Caco-2 (cell line): Measurements from ENCODE around the gene NOS1AP. TPM values are rescaled to one million over a fixed set of nuclear protein-coding genes. Genes with fewer than 3 reads are reported as not detected.

Experiments used
- BruUV-seq: library from RNA; stranded (reverse); fragments of 400-500 nt; replicated peaks from 2 replicates; lab custom pipeline; 2021; lab: Mats Ljungman, UMichigan
- CTCF ChIA-PET: fragments of 300-600 bp; sonication (Branson Sonifier 250); formaldehyde crosslinking; loops from one replicate; lab custom pipeline; 2022; ENCODE audit warnings: antibody characterized with exemption; lab: Charles Lee
- POLR2A ChIA-PET: fragments of 300-600 bp; sonication (Branson Sonifier 250); formaldehyde crosslinking; loops from one replicate; lab custom pipeline; 2022; ENCODE audit warnings: antibody characterized with exemption; lab: Charles Lee
- DNase-seq, 2 experiments: peaks; one replicate each; pipeline versions ENCODE4 v3.0.0 to v3.0.0-alpha.2; 2020 to 2022
- H3K27me3 ChIP-seq: replicated peaks from 2 replicates; pipeline ENCODE4 v1.6.0; 2011; ENCODE audit warnings: low read length; ENCODE audit not compliant: control insufficient read depth, insufficient read depth
- H3K36me3 ChIP-seq: 2 replicates; pipeline ENCODE4 v1.5.1; 2011; ENCODE audit warnings: low read length; ENCODE audit not compliant: control insufficient read depth, insufficient read depth
- H3K4me1 ChIP-seq: fragments of 250-450 bp; sonication (Bioruptor Pico); 2 replicates; pipeline ENCODE4 v1.5.1; 2020; ENCODE audit warnings: mild to moderate bottlenecking
- H3K4me3 ChIP-seq: 2 replicates; pipeline ENCODE4 v1.5.1; 2011; ENCODE audit warnings: low read depth, mild to moderate bottlenecking, control low read depth, low read length
- H3K9me3 ChIP-seq: fragments of 250-450 bp; sonication (Bioruptor Pico); 2 replicates; pipeline ENCODE4 v1.5.1; 2020; ENCODE audit warnings: mild to moderate bottlenecking, moderate library complexity
- H3K27ac Mint-ChIP-seq: one replicate; pipeline ENCODE4 v1.8.0; 2022; ENCODE audit warnings: mixed read lengths; ENCODE audit not compliant: unreplicated experiment
- H3K27me3 Mint-ChIP-seq: one replicate; pipeline ENCODE4 v1.8.0; 2022; ENCODE audit warnings: mixed read lengths; ENCODE audit not compliant: insufficient read depth, unreplicated experiment
- H3K36me3 Mint-ChIP-seq: one replicate; pipeline ENCODE4 v1.8.0; 2022; ENCODE audit warnings: mild to moderate bottlenecking, mixed read lengths; ENCODE audit not compliant: insufficient read depth, unreplicated experiment
- H3K4me1 Mint-ChIP-seq: one replicate; pipeline ENCODE4 v1.8.0; 2022; ENCODE audit warnings: low read depth, mixed read lengths; ENCODE audit not compliant: unreplicated experiment
- H3K4me3 Mint-ChIP-seq: one replicate; pipeline ENCODE4 v1.8.0; 2022; ENCODE audit warnings: mild to moderate bottlenecking, moderate library complexity, mixed read lengths; ENCODE audit not compliant: unreplicated experiment
- H3K9me3 Mint-ChIP-seq: one replicate; pipeline ENCODE4 v1.8.0; 2022; ENCODE audit warnings: mixed read lengths; ENCODE audit not compliant: unreplicated experiment
- intact Hi-C: fragments of 100-400 bp; cut with micrococcal nuclease; formaldehyde crosslinking; loops from one replicate; pipeline ENCODE4 v1.10.0; 2022; ENCODE audit not compliant: unreplicated experiment
- total RNA-seq: library from RNA; stranded (reverse); gene quantifications from 2 replicates; pipeline ENCODE4 v1.2.3, GENCODE V29; 2022
- TF ChIP-seq, protein P1 (sequence below), 2 experiments: fragments of 200-600 bp in 1 of 2; IDR thresholded peaks; 1 replicate in 1 of 2; 2 replicates in 1 of 2; pipeline versions ENCODE4 v1.5.1 to v1.8.0; 2011 to 2022; ENCODE audit warnings: antibody characterized with exemption in 1 of 2, control low read depth in 1 of 2, inconsistent platforms in 1 of 2, low read depth in 1 of 2, low read length in 1 of 2, mild to moderate bottlenecking in 1 of 2, moderate library complexity in 1 of 2; ENCODE audit not compliant: insufficient read depth in 1 of 2, severe bottlenecking in 1 of 2, unreplicated experiment in 1 of 2

The NOS1AP gene
- total RNA-seq, 1 experiment from 2014 or later, result 5.5 TPM

DNA sequence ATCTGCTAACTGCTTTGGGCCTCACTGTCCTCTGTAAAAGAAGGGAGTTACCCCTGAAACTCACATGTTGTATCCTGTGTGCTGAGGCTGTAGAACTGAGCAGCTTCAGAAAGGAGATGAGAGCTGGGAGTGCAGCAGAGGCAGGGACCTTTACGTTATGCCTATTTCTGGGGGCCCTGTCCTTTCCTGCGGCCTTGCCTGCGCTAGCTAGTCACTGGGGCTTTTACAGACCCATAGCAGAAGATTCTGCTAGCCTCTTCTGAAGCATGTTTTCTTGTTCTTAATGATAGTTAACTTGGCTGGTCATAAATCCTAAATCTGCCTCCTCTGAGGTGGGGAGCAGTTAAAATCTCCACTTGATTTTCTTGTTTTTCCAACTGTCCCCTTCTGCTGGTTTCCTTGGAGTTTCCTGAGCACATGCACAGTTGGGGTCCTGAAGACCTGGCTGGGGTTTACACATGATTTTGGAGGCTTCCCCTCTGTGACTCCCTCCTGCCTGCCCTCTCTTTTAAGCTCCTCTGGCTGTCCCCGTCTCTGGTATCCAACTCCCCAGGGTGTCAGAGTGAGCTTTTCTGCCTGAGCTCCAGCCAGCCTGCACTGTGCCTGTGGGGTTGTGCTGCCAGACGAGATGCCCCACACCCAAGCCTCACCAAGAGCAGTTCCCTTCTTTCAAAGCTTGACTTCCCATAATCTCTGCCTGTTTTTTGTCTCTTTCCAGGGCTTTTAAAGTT, 76.6 kb downstream of the NOS1AP start:
- Mint-ChIP-seq H3K27me3 (no peaks in the 10 kb centered on the region), H3K9me3 (peaks cover 12% of the 10 kb centered on the region), H3K4me3 (no peak overlapping the region), H3K4me1 (peaks cover 17% of the 10 kb centered on the region), H3K27ac (no peak overlapping the region), H3K36me3 (no peaks in the 10 kb centered on the region)
- ChIA-PET CTCF (interaction anchor here (1.3 kb wide), 1 partner anchor 90 kb away, joined by 4 read pairs; no protein-coding TSS in a partner anchor), POLR2A (no interaction called here)
- BruUV-seq, result no TSS peak
- H3K9me3 ChIP-seq, result no peaks in the 10 kb centered on the region
- no peaks in the 10 kb centered on the region for H3K27me3 ChIP-seq
- TF ChIP-seq, protein P1, sequence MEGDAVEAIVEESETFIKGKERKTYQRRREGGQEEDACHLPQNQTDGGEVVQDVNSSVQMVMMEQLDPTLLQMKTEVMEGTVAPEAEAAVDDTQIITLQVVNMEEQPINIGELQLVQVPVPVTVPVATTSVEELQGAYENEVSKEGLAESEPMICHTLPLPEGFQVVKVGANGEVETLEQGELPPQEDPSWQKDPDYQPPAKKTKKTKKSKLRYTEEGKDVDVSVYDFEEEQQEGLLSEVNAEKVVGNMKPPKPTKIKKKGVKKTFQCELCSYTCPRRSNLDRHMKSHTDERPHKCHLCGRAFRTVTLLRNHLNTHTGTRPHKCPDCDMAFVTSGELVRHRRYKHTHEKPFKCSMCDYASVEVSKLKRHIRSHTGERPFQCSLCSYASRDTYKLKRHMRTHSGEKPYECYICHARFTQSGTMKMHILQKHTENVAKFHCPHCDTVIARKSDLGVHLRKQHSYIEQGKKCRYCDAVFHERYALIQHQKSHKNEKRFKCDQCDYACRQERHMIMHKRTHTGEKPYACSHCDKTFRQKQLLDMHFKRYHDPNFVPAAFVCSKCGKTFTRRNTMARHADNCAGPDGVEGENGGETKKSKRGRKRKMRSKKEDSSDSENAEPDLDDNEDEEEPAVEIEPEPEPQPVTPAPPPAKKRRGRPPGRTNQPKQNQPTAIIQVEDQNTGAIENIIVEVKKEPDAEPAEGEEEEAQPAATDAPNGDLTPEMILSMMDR (IDR thresholded peaks at IDR 0.05; ENCODE audit: insufficient read depth in 1 of 2, low read depth in 1 of 2, low read length in 1 of 2, severe bottlenecking in 1 of 2, unreplicated experiment in 1 of 2), result no peak
- H3K36me3 ChIP-seq, result no peaks in the 10 kb centered on the region
- peaks cover 27% of the 10 kb centered on the region for H3K4me1 ChIP-seq
- H3K4me3 ChIP-seq, result no peak overlapping the region
- DNase-seq, result no peak
- intact Hi-C loops, result loop anchor here (5.0 to 10.0 kb wide), 2 partner anchors 89 to 199 kb away; no protein-coding TSS in a partner anchor

DNA sequence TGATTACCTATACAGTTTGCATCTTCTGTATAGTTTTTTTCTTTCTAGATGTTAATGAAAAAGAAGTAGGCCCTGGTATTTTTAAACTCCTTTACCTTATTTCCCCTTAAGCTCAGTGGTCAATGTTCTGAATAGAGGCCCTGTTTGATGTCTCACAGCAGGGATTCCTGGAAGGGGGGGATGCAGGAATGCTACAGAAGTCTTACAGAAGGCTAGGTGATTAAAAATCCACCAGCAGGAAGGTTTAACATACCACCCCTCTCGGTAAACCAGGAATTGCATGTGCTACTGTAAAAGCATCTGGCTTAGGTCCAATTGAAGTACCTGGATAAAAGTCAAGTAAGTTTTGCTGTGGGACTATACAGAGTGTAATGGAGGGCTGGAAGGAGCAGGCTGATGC, 78.3 kb downstream of the NOS1AP start:
- Histone ChIP-seq H3K4me1 (peaks cover 27% of the 10 kb centered on the region), H3K9me3 (no peaks in the 10 kb centered on the region), H3K36me3 (no peaks in the 10 kb centered on the region), H3K27me3 (no peaks in the 10 kb centered on the region), H3K4me3 (no peak overlapping the region)
- ChIA-PET POLR2A (no interaction called here), CTCF (interaction anchor here (0.7 to 1.3 kb wide), 4 partner anchors 10 to 91 kb away, joined by 3 to 7 read pairs (median 4); no protein-coding TSS in a partner anchor)
- H3K27ac Mint-ChIP-seq, result no peak overlapping the region
- DNase-seq, result peak in 1 of 2 experiments; percentile 42
- BruUV-seq, result no TSS peak
- peaks cover 21% of the 10 kb centered on the region for H3K9me3 Mint-ChIP-seq
- TF ChIP-seq, protein P1 (IDR thresholded peaks at IDR 0.05; ENCODE audit: insufficient read depth in 1 of 2, low read depth in 1 of 2, low read length in 1 of 2, severe bottlenecking in 1 of 2, unreplicated experiment in 1 of 2), result no peak
- H3K36me3 Mint-ChIP-seq, result no peaks in the 10 kb centered on the region
- H3K4me1 Mint-ChIP-seq, result peaks cover 11% of the 10 kb centered on the region
- no peaks in the 10 kb centered on the region for H3K27me3 Mint-ChIP-seq
- intact Hi-C loops, result loop anchor here (5.0 to 10.0 kb wide), 2 partner anchors 90 to 197 kb away; no protein-coding TSS in a partner anchor
- H3K4me3 Mint-ChIP-seq, result no peak overlapping the region

DNA sequence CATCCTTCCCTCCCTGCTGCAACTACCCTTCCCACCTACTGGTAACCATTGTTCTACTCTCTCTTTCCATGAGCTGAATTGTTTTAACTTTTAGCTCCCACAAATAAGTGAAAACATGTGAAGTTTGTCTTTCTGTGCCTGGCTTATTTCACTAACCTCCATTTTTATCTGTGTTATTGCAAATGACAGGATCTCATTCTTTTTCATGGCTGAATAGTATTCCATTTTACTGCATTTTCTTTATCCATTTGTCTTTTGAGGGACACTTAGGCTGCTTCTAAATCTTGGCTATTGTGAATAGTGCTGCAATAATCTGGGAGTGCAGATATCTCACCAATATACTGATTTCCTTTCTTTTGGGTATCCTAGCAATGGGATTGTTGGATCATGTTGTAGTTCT, 80.6 kb downstream of the NOS1AP start:
- BruUV-seq, result no TSS peak
- Histone ChIP-seq H3K9me3 (no peaks in the 10 kb centered on the region), H3K36me3 (no peaks in the 10 kb centered on the region), H3K4me1 (peaks cover 27% of the 10 kb centered on the region), H3K27me3 (no peaks in the 10 kb centered on the region), H3K4me3 (no peak overlapping the region)
- H3K9me3 Mint-ChIP-seq, result peaks cover 21% of the 10 kb centered on the region
- H3K4me1 Mint-ChIP-seq, result peaks cover 11% of the 10 kb centered on the region
- intact Hi-C loops, result no loop called here
- no peaks in the 10 kb centered on the region for H3K27me3 Mint-ChIP-seq
- TF ChIP-seq, protein P1 (IDR thresholded peaks at IDR 0.05; ENCODE audit: insufficient read depth in 1 of 2, low read depth in 1 of 2, low read length in 1 of 2, severe bottlenecking in 1 of 2, unreplicated experiment in 1 of 2), result no peak
- no peak overlapping the region for H3K27ac Mint-ChIP-seq
- ChIA-PET POLR2A (no interaction called here), CTCF (no interaction called here)
- no peak for DNase-seq
- no peak overlapping the region for H3K4me3 Mint-ChIP-seq
- H3K36me3 Mint-ChIP-seq, result no peaks in the 10 kb centered on the region
